Pancreas (tissue), 10 donors: ENCODE results near the gene JPH2. TPM values are rescaled to one million over a fixed set of nuclear protein-coding genes. Genes with fewer than 3 reads are reported as not detected.
A peak's percentile ranks its signal among the peaks of the same experiment; 100 is the strongest.

ENCODE experiments used
- ATAC-seq, 4 donors: fragments of 200-7000 bp; cut with Tn5 transposase; one replicate each; pipeline versions ENCODE4 v1.8.0 to v1.9.1; 2020; ENCODE audit warnings: mild to moderate bottlenecking in 4 of 4, moderate library complexity in 4 of 4
- DNase-seq, 6 donors: peaks; one replicate each; pipeline ENCODE4 v3.0.0-alpha.2; 2020
- FAIRE-seq: peaks from 2 replicates; lab custom pipeline; 2012; peaks lifted over from hg19 to GRCh38; lab: Jason Lieb, UNC
- H3K27ac ChIP-seq, 4 donors: fragments of 200-600 bp; sonication (generic); 1 replicate in 3 of 4; 2 replicates in 1 of 4; pipeline versions ENCODE4 v1.5.0 to v1.8.0; 2020
- H3K27me3 ChIP-seq, 4 donors: fragments of 200-600 bp; one replicate each; pipeline ENCODE4 v1.8.0; 2021
- H3K36me3 ChIP-seq, 3 donors: fragments of 200-600 bp; sonication (generic) in 1 of 3; one replicate each; pipeline versions ENCODE4 v1.5.0 to v1.8.0; 2020 to 2021
- H3K4me1 ChIP-seq, 3 donors: fragments of 200-600 bp; one replicate each; pipeline ENCODE4 v1.8.0; 2021
- H3K4me3 ChIP-seq, 4 donors: fragments of 200-600 bp; sonication (generic) in 2 of 4; one replicate each; pipeline versions ENCODE4 v1.5.0 to v1.8.0; 2020 to 2021
- H3K9me3 ChIP-seq, 4 donors: fragments of 200-600 bp; one replicate each; pipeline ENCODE4 v1.8.0; 2021
- WGBS, 2 donors: extraction: QIAGEN DNeasy Blood & Tissue Kit; methylation state at CpG; one replicate each; pipeline ENCODE4 v1.1.7; 2013; 5-methylcytosine and 5-hydroxymethylcytosine counted together
- intact Hi-C, 3 donors: fragments of 100-400 bp; cut with DNase I; formaldehyde crosslinking; loops; one replicate each; pipeline versions ENCODE4 v1.11.1 to v1.14.2; 2022
- polyA plus RNA-seq, 2 donors: library from polyadenylated mRNA; stranded (reverse); fragments of 200-250 nt; gene quantifications; one replicate each; pipeline ENCODE4 v1.2.3, GENCODE V29; 2013
- total RNA-seq, 6 donors: library from RNA; stranded (reverse); fragmentation: NEBNext Ultra II Directional in 4 of 6; extraction: Animal tissue kit (Norgen Biotek cat#: 25700) in 4 of 6; gene quantifications; one replicate each; pipeline versions ENCODE4 v1.2.1 to v1.2.4, GENCODE V29; 2021 to 2023
- TF ChIP-seq, protein P1 (sequence below), 4 donors: fragments of 200-600 bp; sonication (generic) in 3 of 4; IDR thresholded peaks; one replicate each; pipeline versions ENCODE4 v1.5.0 to v1.8.0; 2021; ENCODE audit warnings: antibody characterized with exemption in 4 of 4
- donor health status: healthy with polysubstance abuse.
- donor health status: DM: no; HTN: no; CAD: no; lungs with moderate emphysema.
- donor health status: DM: no; HTN: no; CAD: no.
- donor health status: control.
- donor health status: control.
- donor health status: Bipolar disorder and iron deficiency.
- donor health status: DM: yes; HTN: yes; CAD: no.
- donor health status: DM: no; HTN: no; CAD: no.
- donor health status: DM: no; HTN: no; CAD: no.
- donor health status: DM: yes; HTN: yes; CAD: no.

JPH2 gene
- total and polyA plus RNA-seq, 8 donors: 0.09 to 1.1 (median 0.30) TPM

GRCh38 chr20:44182135-44182765, 4.7 kb downstream of the JPH2 start:
- DNase-seq (no peak), ATAC-seq (no peak), FAIRE-seq (no peak)
- no peak overlapping the region for H3K4me3 ChIP-seq
- H3K4me1 ChIP-seq: peaks cover 0 to 5% (median 3%) of the 10 kb centered on the region in 3 donors
- 37 to 45% methylated on average over 13 of the region's 13 CpGs for WGBS, 2 donors
- no peaks in the 10 kb centered on the region for H3K9me3 ChIP-seq
- no peaks in the 10 kb centered on the region for H3K36me3 ChIP-seq
- TF ChIP-seq, protein P1, sequence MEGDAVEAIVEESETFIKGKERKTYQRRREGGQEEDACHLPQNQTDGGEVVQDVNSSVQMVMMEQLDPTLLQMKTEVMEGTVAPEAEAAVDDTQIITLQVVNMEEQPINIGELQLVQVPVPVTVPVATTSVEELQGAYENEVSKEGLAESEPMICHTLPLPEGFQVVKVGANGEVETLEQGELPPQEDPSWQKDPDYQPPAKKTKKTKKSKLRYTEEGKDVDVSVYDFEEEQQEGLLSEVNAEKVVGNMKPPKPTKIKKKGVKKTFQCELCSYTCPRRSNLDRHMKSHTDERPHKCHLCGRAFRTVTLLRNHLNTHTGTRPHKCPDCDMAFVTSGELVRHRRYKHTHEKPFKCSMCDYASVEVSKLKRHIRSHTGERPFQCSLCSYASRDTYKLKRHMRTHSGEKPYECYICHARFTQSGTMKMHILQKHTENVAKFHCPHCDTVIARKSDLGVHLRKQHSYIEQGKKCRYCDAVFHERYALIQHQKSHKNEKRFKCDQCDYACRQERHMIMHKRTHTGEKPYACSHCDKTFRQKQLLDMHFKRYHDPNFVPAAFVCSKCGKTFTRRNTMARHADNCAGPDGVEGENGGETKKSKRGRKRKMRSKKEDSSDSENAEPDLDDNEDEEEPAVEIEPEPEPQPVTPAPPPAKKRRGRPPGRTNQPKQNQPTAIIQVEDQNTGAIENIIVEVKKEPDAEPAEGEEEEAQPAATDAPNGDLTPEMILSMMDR (IDR thresholded peaks at IDR 0.05): no peak
- no peak overlapping the region for H3K27ac ChIP-seq
- H3K27me3 ChIP-seq: peaks cover 0 to 5% (median 0%) of the 10 kb centered on the region in 4 donors
- intact Hi-C loops: loop anchor here in 1 of 3 donors (10.0 kb wide), 1 partner anchor 57 kb away; no protein-coding TSS in a partner anchor

DNA sequence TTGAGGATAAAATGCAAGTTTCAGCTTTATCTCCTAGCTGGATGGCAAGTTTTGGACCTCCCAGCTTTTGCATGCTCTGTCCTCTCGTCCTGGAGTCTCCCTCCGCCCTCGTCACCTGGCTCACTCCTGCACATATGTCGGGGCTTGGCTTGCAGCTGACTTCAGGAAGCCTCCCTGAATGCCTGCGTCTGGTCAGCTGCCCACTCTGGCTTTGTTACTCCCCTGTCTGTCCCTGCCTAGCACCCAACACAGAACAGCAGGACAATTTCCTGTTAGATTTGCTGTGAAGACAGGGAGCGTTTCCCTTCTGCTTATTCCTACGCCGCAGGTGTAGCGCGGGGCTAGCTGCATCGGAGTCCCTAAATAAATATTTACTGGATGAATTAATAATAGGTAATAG, 5.4 kb downstream of the JPH2 start:
- Histone ChIP-seq H3K4me3 (no peak overlapping the region), H3K27ac (no peak overlapping the region), H3K27me3 (peaks cover 0 to 5% (median 0%) of the 10 kb centered on the region in 4 donors), H3K9me3 (no peaks in the 10 kb centered on the region), H3K4me1 (peaks cover 0 to 1% (median 0%) of the 10 kb centered on the region in 3 donors), H3K36me3 (no peaks in the 10 kb centered on the region)
- no peak for ATAC-seq
- 30 to 33% methylated on average over 11 of the region's 11 CpGs for WGBS, 2 donors
- intact Hi-C loops: loop anchor here in 1 of 3 donors (10.0 kb wide), 1 partner anchor 57 kb away; no protein-coding TSS in a partner anchor
- FAIRE-seq: no peak
- no peak for DNase-seq
- TF ChIP-seq, protein P1 (IDR thresholded peaks at IDR 0.05): no peak

DNA sequence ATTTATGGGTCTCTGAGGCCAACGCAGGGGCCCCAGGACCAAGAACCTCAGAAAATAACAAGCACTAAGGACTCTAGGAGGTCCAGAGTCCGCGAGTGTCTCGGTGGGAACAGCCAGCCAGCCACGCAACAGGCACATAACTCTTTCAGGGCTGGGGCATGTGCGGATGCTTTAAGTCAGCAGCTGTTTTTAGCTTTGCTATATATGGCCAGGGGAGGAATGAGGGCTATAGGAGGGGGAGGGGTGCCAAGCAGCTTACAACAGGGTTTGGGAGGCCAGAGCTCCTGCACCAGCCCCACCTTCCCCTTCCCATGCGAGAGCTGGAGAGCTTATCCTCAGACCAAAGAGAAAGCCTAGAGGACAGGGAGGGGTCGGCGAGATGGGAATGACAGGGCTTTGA, 6.2 kb downstream of the JPH2 start:
- Histone ChIP-seq H3K9me3 (no peaks in the 10 kb centered on the region), H3K36me3 (no peaks in the 10 kb centered on the region), H3K27me3 (peaks cover 0 to 5% (median 0%) of the 10 kb centered on the region in 4 donors), H3K27ac (no peak overlapping the region), H3K4me1 (no peaks in the 10 kb centered on the region), H3K4me3 (no peak overlapping the region)
- intact Hi-C loops: loop anchor here in 1 of 3 donors (10.0 kb wide), 1 partner anchor 56 kb away; no protein-coding TSS in a partner anchor
- TF ChIP-seq, protein P1 (IDR thresholded peaks at IDR 0.05): no peak
- WGBS, 2 donors: 32 to 40% methylated on average over 9 of the region's 9 CpGs
- no peak for FAIRE-seq
- no peak for DNase-seq
- no peak for ATAC-seq

DNA sequence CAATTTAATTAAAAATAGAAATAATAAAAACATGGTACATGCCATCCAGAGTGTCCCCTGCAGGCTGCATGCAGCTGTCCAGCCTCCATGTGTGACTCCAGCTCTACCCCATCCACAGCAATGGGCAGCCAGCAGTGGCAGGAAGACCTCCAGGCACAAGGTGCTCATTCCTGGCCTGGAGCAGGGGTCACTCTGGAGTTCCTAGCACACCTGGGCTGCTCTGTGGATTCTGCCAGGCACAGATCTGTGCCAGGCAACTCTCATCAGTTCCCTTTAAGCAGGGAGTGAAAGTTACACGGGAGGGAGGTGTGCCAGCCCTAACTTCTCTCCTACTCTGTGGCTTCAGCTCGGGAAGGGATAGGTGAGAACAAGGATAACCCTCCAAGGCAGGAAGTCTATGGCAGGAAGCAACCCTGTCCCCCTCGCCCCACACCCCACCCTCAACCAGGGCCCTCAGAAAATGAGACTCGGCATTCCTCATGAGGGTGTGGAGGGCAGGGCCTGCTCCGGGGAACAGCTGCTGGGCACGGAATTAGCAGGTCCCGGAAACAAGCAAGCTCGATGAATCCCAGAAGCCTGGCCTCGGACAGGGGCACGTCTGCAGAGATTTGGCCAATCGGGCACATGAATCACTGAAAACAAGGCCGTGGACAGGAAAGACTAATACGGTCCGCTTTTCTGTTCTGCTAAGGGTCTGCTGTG, 10.0 kb downstream of the JPH2 start:
- H3K4me3 ChIP-seq: no peak overlapping the region
- H3K9me3 ChIP-seq: no peaks in the 10 kb centered on the region
- peaks cover 0 to 5% (median 0%) of the 10 kb centered on the region in 4 donors for H3K27me3 ChIP-seq
- TF ChIP-seq, protein P1 (IDR thresholded peaks at IDR 0.05): no peak
- peak in 1 of 4 donors; percentile 41 for ATAC-seq
- no peaks in the 10 kb centered on the region for H3K36me3 ChIP-seq
- H3K4me1 ChIP-seq: no peaks in the 10 kb centered on the region
- intact Hi-C loops: no loop called here
- H3K27ac ChIP-seq: no peak overlapping the region
- DNase-seq: no peak
- FAIRE-seq: no peak
- WGBS, 2 donors: 64% methylated on average over 14 of the region's 14 CpGs
